ENCODE results near the gene FRAS1. TPM values are rescaled to one million over a fixed set of nuclear protein-coding genes. Genes with fewer than 3 reads are reported as not detected.

FRAS1 gene
- total RNA-seq, 1 experiment from 2014 or later, result 0.23 TPM

DNA sequence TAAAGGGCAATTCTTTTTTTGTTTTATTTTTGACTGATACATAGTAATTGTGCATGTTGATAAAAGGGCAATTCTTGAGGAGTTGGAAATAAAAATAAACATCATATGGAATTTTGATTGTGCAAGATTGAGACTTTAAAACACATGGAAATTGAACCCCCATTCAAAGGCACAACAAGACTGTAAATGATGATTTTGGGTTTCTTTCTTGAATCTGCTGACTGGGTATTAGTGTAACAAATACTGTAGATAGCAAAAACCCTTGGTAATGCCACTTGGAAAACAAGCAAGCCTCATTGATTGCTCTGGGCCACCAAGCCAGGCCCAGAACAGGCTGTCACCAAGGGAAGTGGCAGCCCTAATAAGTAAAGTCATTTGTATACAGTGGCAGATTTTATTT, 421.4 kb downstream of the FRAS1 start:
- intact Hi-C loops (cut with micrococcal nuclease; ENCODE audit: unreplicated experiment), result no loop called here
- CTCF ChIA-PET, result no interaction called here
- POLR2A ChIA-PET, result no interaction called here

DNA sequence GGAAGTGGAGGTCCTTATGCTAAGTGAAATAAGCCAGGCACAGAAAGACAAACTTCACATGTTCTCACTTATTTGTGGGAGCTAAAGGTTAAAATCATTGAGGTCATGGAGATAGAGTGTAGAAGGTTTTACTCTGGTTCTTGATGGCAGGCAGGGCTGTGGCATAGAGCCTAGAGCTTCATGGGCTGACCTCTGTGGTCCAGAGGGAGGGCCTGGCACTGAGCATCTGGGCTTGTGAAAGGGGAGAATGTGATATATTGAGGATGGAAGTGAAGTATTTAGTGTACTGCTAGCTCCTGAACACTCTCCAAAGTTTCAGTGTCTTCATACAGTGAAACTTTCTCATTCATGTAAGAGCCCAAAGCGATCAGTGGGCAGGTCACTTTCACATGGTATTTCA, 423.2 kb downstream of the FRAS1 start:
- ATAC-seq (no peak), DNase-seq (ENCODE audit: low read depth, low spot score) (no peak)
- H3K27me3 ChIP-seq (ENCODE audit: control insufficient read depth, insufficient read depth, low read length), result no peaks in the 10 kb centered on the region
- no peak overlapping the region for H3K4me3 ChIP-seq (ENCODE audit: low read depth in 2 of 2, low read length in 2 of 2)
- CTCF ChIA-PET, result no interaction called here
- POLR2A ChIA-PET, result no interaction called here
- H3K36me3 ChIP-seq (ENCODE audit: control insufficient read depth, insufficient read depth, low read length), result no peaks in the 10 kb centered on the region
- H3K9me3 ChIP-seq (ENCODE audit: control insufficient read depth, insufficient read depth, low read depth, low read length), result no peaks in the 10 kb centered on the region
- TF ChIP-seq, protein P1, sequence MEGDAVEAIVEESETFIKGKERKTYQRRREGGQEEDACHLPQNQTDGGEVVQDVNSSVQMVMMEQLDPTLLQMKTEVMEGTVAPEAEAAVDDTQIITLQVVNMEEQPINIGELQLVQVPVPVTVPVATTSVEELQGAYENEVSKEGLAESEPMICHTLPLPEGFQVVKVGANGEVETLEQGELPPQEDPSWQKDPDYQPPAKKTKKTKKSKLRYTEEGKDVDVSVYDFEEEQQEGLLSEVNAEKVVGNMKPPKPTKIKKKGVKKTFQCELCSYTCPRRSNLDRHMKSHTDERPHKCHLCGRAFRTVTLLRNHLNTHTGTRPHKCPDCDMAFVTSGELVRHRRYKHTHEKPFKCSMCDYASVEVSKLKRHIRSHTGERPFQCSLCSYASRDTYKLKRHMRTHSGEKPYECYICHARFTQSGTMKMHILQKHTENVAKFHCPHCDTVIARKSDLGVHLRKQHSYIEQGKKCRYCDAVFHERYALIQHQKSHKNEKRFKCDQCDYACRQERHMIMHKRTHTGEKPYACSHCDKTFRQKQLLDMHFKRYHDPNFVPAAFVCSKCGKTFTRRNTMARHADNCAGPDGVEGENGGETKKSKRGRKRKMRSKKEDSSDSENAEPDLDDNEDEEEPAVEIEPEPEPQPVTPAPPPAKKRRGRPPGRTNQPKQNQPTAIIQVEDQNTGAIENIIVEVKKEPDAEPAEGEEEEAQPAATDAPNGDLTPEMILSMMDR (IDR thresholded peaks at IDR 0.05), result no peak
- TF ChIP-seq POLR2AphosphoS5 (IDR thresholded peaks at IDR 0.05; ENCODE audit: low read depth, low read length) (no peak), SIN3A (IDR thresholded peaks at IDR 0.05; ENCODE audit: borderline replicate concordance, insufficient read depth, low read depth, low read length) (no peak)
- TF ChIP-seq, protein P2, sequence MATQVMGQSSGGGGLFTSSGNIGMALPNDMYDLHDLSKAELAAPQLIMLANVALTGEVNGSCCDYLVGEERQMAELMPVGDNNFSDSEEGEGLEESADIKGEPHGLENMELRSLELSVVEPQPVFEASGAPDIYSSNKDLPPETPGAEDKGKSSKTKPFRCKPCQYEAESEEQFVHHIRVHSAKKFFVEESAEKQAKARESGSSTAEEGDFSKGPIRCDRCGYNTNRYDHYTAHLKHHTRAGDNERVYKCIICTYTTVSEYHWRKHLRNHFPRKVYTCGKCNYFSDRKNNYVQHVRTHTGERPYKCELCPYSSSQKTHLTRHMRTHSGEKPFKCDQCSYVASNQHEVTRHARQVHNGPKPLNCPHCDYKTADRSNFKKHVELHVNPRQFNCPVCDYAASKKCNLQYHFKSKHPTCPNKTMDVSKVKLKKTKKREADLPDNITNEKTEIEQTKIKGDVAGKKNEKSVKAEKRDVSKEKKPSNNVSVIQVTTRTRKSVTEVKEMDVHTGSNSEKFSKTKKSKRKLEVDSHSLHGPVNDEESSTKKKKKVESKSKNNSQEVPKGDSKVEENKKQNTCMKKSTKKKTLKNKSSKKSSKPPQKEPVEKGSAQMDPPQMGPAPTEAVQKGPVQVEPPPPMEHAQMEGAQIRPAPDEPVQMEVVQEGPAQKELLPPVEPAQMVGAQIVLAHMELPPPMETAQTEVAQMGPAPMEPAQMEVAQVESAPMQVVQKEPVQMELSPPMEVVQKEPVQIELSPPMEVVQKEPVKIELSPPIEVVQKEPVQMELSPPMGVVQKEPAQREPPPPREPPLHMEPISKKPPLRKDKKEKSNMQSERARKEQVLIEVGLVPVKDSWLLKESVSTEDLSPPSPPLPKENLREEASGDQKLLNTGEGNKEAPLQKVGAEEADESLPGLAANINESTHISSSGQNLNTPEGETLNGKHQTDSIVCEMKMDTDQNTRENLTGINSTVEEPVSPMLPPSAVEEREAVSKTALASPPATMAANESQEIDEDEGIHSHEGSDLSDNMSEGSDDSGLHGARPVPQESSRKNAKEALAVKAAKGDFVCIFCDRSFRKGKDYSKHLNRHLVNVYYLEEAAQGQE (IDR thresholded peaks at IDR 0.05; ENCODE audit: insufficient read depth in 1 of 2, low read depth in 2 of 2, low read length in 1 of 2), result no peak
- no TSS peak for BruUV-seq (replicated peaks)
- intact Hi-C loops (cut with micrococcal nuclease; ENCODE audit: unreplicated experiment), result no loop called here
- in situ Hi-C loops (cut with HindIII; ENCODE audit: low pct_unique_long_range_greater_than_20kb, low sequenced_read_pairs), result no loop called here
- H3K27ac ChIP-seq (ENCODE audit: low read length), result no peak overlapping the region
- no peaks in the 10 kb centered on the region for H3K4me1 ChIP-seq (ENCODE audit: control insufficient read depth, insufficient read depth, low read length)

More for the DNA sequence above, 421.4 kb downstream of the FRAS1 start:
- no peak for DNase-seq (ENCODE audit: low read depth, low spot score)
- Histone ChIP-seq H3K4me3 (ENCODE audit: low read depth in 2 of 2, low read length in 2 of 2) (no peak overlapping the region), H3K27me3 (ENCODE audit: control insufficient read depth, insufficient read depth, low read length) (no peaks in the 10 kb centered on the region), H3K4me1 (ENCODE audit: control insufficient read depth, insufficient read depth, low read length) (no peaks in the 10 kb centered on the region), H3K27ac (ENCODE audit: low read length) (no peak overlapping the region), H3K36me3 (ENCODE audit: control insufficient read depth, insufficient read depth, low read length) (no peaks in the 10 kb centered on the region), H3K9me3 (ENCODE audit: control insufficient read depth, insufficient read depth, low read depth, low read length) (no peaks in the 10 kb centered on the region)
- BruUV-seq (replicated peaks), result no TSS peak
- in situ Hi-C loops (cut with HindIII; ENCODE audit: low pct_unique_long_range_greater_than_20kb, low sequenced_read_pairs), result no loop called here
- ATAC-seq, result no peak
- no peak for TF ChIP-seq TCF7L2 (IDR thresholded peaks at IDR 0.05; ENCODE audit: low read depth, low read length)

DNA sequence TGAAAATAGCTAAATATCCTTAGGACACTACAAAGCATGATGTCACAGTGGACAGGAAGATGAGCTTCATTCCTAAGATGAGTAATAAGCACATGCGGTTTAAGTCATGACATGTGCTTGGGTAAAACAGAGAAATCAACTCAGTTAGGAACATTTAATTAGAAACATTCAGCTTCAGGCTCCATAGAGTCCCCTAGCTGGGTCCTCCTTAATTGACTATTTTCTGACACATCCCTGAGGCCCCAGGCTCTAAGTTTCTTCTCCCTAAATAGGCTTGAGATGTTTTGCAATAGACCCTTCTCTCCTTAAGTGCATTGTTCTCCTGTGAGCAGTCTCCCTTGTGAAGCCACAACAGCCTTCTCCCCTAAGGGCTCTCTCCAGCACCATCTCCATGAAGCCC, 424.1 kb downstream of the FRAS1 start:
- in situ Hi-C loops (cut with HindIII; ENCODE audit: low pct_unique_long_range_greater_than_20kb, low sequenced_read_pairs) (no loop called here), intact Hi-C loops (cut with micrococcal nuclease; ENCODE audit: unreplicated experiment) (no loop called here)
- CTCF ChIA-PET, result no interaction called here
- TF ChIP-seq, protein P1 (IDR thresholded peaks at IDR 0.05), result no peak
- no peak for TF ChIP-seq POLR2AphosphoS5 (IDR thresholded peaks at IDR 0.05; ENCODE audit: low read depth, low read length)
- TF ChIP-seq TCF7L2 (IDR thresholded peaks at IDR 0.05; ENCODE audit: low read depth, low read length), result no peak
- TF ChIP-seq, protein P2 (IDR thresholded peaks at IDR 0.05; ENCODE audit: insufficient read depth in 1 of 2, low read depth in 2 of 2, low read length in 1 of 2), result no peak
- no peak for TF ChIP-seq SIN3A (IDR thresholded peaks at IDR 0.05; ENCODE audit: borderline replicate concordance, insufficient read depth, low read depth, low read length)
- no TSS peak for BruUV-seq (replicated peaks)
- Histone ChIP-seq H3K9me3 (ENCODE audit: control insufficient read depth, insufficient read depth, low read depth, low read length) (no peaks in the 10 kb centered on the region), H3K27ac (ENCODE audit: low read length) (no peak overlapping the region), H3K4me1 (ENCODE audit: control insufficient read depth, insufficient read depth, low read length) (no peaks in the 10 kb centered on the region), H3K27me3 (ENCODE audit: control insufficient read depth, insufficient read depth, low read length) (no peaks in the 10 kb centered on the region), H3K4me3 (ENCODE audit: low read depth in 2 of 2, low read length in 2 of 2) (no peak overlapping the region), H3K36me3 (ENCODE audit: control insufficient read depth, insufficient read depth, low read length) (no peaks in the 10 kb centered on the region)
- ATAC-seq (no peak), DNase-seq (ENCODE audit: low read depth, low spot score) (no peak)
- POLR2A ChIA-PET, result no interaction called here

Data from Panc1 (cell line).